GM21367 (cell line): ENCODE measurements around the gene TALDO1.

ENCODE experiments used
- ATAC-seq: cut with Tn5 transposase; IDR thresholded peaks from one replicate; pipeline ENCODE4 v1.9.1; 2021; ENCODE audit not compliant: unreplicated experiment

Gene TALDO1

DNA sequence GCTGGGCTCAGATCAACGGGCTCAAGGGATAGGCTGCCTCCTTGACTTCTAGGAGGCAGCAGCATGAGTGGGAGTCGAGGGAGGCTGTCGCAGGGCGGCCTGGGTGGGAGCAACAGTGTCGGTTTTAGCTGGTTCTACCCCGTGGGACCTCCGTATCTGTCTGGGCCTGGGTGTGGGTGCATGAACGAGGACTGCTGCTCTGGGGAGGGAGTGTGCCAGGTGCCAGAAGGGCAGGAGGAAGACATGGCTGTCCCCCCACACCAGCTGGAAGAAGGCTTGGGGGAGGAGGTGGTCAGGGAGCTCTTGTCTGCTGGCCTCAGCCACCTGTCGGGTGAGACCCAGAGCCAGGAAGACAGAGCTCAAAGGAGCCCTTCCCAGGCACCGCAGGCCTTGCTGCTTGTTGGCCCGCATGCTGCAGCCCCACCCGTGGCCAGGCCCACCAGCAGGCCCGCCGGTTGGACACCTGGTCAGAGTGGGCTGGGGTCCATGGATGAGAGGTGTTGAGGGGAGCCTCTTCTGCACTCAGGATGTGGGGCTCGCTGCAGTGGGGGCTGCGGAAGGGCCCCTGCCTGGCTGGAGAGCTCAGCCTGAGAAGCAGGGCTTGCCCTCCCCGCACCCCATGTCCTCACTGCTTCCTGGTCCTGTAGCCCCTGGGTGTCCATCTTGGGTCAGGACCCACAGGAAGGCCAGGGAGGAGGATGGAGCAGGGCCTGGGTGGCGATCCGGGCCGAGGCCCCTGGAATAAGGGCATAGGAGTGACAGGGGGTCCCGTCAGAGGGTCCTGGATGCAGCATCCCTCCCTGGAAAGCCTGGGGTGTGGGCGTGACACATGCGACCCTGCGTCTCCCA lies 39.2 kb downstream of the TALDO1 start:
- ATAC-seq, result no peak

DNA sequence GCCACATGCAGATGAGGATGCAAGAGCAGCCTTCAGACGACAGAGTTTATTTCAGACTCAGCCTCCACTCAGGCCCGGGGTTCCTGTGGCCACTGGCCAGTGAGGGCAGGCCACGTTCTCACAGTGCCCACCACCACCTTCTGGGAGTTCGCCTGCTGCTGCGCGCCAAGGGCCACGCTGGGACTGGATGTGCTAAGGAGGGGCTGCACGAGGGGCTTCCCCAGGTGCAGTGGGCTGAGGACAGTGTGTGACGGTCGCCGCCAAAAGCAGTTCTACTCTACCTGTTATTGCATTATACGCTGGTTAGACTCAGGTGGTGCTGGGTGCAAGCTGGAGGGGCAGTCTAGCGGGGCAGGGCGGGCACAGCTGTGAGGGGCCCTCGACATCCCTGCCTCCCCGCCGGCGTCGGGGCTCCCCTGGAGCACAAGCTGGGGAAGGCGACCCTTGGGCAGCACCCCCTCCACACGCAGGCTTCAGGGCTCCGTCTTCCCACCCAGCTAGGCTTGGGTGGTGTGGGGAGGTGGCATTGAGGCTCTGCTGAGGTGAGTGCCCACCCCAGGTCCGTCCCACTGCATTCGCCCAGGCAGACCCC lies 39.9 kb downstream of the TALDO1 start:
- no peak for ATAC-seq

GRCh38 chr11:788009-788640 lies 40.9 kb downstream of the TALDO1 start:
- no peak for ATAC-seq

- ATAC-seq, result no peak
Measured at GRCh38 chr11:788953-789940, 42.0 kb downstream of the TALDO1 start.

DNA sequence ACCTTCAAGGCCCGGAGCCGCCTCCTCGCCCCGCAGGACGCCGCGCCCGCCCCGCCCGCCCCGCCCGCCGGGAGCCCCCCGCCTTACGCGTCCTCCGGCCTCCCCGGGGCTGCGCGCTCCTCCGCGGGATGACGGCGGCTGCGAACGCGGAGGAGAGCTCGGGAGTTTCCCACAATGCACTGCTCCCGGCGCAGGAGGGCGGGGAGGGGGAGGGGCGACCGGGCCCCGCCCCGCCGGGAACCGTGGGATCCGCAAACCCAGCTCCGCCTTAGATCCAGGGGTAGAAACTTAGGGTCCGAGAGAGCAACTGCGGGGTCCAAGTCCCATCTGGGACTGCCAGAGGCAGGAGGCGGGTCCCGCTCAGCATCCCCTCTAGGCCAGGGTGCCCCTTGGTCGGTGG lies 42.7 kb downstream of the TALDO1 start, which contains the start of gene CEND1:
Gene CEND1, minus strand, starts transcription at position 148 of the 400 bp plus-strand sequence. CDS start 1,514 bp downstream, outside the sequence.
- no peak for ATAC-seq

DNA sequence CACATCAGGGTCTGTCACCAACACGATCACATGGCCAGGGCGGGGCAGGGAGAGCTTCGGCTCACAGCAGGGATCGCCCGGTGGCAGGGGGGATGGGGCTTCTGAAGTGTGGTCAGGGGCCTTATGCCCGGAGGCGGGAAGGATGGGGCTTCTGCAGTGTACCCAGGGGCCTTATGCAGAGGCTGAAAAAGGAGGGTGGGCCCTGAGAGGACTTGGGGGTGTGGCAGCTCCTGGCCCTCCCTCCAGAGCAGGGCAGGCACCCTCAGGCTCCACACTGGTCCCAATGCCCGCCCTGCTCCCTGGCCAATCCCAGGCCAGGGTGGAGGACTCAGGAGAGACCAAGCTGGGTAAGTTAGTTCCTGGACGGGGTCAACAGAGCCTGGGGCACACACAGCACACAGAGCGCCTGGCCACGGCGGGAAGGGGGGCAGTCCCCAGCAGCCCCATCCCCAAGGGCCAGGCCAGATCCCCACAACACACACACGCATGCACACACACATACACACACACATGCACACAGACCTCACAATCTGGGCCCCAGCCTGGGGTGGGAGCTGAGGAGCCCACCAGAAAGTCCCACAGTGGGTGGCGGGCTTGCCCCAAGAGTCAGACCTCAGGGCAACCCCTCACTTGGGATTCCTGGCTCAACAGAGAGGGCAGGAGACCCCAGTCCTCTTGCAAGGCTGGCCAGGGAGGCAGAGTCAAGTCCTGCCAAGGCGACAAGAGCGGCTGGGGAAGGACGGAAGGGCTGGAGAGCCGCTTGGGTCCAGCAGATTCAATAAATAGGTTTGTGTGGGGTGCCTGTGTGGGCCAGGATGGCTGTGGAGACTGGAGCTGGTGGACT lies 43.7 kb downstream of the TALDO1 start:
- no peak for ATAC-seq

DNA sequence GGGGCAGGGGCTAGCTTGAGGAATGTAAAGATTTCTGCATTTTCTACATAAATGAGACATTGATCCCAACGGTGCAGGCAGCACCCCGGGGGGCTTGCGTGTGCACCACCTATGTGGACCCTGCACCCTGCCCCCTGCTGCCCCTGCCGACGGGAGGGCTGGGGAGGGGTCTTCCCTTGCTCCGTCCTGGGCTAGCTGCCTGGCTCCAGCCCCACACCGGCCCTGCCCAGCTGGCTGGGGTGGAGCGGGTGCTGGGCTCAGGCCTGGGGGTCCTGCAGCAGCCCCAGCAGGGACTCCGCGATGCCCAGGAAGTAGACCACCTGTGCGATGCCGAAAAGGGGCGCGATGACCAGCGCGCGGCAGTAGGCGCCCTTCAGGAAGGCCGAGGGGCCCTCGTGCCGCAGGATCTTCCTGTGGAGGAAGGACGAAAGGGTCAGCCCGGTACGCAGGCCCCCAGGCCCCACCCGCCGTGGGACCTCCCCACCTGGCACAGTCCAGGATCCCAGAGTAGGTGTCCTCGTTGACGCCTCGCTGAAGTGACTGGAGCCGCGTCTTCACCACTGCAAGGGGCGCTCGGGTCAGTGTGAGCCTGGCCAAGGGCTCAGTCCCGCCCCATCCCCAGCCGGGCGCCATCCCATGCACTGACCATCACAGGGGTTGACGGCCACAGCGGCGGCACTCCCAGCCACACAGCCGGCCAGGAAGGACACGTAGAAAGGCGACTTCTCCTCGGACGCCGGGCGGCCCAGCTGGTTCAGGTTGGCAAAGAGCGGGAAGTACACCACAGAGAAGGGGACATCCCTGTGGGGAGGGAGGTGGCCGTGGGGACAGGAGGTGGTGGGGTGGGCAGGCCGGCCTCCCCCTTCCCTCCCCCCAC lies 44.6 kb downstream of the TALDO1 start:
- ATAC-seq, result no peak

DNA sequence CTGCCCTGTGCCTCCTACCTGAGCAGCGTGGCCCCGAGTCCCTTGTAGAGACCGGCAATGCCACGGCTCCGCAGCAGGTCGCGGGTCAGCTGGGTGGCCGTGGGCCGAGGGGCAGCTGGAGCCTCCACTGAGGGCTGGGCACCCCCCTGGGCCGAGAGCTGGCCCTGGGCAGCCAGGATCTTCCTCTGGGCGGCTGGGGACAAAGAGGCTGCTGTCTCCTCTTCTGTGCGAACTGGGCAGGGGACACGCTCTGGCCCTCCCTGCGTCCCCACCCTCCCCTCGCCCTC lies 45.2 kb downstream of the TALDO1 start:
- ATAC-seq, result no peak

DNA sequence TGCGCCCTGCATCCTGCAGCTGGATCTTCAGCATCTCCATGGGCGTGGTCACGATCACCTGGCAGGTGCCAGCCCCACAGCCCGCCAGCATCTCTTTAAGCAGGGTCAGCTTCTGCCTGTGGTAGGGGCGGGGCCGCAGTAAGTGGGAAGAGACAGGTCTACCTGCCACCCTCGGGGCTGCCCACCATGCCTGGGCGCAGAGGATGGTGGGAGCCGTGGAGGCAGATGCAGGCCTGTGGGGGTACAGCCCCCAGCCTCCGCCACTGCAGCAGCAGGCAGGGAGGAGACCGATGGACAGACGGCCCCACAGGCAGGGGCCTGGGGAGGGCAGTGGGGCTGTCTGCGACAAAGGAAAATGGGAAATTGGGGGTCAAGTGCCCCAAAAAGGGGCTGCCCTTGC lies 45.6 kb downstream of the TALDO1 start:
- ATAC-seq, result no peak

GRCh38 chr11:793556-793955 lies 46.3 kb downstream of the TALDO1 start:
- no peak for ATAC-seq

GRCh38 chr11:794013-794765 lies 46.9 kb downstream of the TALDO1 start:
- no peak for ATAC-seq

DNA sequence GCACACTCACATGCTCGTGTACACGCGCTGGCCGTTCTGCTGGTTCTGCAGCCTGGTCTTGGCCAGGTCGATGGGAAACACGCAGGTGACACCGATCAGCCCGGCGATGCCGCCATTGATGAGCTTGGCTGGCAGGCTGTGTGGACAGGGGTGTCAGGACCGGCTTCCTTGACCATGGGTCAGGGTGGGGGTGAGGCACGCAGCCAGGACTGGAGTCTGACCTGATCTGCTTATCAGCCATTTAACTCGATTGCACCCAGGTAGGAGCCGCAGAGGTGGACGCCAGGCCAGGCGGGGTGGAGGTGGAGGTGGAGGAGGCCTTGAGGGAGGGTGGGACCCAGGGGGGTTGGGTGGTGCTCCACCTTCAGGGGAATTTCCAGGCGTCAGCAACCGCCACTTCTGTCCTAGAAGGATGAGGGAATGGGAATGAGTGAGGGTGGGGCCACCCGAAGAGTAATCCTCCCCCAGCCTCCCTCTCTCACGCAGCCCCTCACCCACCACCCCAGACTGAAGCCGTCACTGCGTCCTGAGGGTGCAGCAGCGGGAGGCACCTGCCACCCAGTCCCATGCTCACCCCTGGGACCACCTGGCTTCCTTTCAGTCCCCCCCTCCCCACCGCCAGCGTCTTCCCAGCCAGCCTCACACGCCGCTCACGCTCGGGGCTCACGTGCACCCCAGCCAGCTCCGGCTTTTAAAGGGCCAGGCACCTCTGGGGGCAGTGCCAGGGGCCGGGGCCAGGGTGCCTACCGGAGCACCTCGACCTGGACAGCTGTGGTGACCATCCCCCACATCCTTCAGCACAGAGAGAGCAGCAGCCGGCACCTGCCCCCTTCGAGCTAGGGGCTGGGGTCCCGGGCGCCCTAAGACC lies 47.7 kb downstream of the TALDO1 start:
- no peak for ATAC-seq

DNA sequence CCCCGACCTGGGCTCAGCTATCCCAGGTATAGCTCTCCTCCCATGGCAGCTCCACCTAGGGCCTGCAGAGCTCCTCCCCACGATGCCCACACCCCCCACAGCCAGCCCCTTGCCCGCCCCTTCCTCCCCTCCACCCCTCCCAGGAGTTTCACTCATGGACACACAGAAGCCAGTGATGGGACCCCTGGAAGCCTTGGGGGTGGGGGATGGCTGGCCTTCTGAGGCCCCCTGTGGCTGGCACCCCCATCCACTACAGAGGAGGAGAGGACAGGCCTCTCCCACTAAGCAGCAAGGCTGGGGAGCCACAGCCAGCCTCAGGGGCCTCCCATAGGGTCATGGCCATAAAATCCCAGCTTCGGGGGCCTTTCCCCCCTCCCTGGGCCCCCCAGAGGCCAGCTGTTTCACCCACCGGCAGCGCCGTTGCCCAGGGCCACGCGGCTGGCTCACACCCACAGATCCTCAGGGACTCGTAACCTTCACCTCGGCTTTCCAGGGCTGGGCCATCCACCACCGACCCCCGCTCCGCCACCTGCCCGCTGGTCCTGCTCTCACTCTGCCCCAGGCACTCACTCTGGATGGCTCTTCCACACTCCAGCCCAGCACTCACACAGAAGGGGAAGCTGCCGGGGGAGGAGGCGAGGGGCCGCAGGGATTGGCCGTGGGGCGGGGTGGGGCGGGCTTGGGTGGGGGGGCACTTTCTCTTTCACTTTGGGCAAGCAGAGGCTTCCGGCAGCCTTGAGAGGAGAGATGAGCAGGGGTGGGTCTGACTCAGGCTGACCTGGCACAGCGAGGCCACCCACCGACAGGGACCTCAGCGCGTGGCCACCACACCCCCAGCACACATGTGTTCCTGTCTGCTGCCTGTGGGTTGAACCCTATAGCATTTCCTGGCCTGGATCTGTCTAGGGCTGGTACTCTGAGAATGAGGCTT lies 48.6 kb downstream of the TALDO1 start:
- no peak for ATAC-seq

DNA sequence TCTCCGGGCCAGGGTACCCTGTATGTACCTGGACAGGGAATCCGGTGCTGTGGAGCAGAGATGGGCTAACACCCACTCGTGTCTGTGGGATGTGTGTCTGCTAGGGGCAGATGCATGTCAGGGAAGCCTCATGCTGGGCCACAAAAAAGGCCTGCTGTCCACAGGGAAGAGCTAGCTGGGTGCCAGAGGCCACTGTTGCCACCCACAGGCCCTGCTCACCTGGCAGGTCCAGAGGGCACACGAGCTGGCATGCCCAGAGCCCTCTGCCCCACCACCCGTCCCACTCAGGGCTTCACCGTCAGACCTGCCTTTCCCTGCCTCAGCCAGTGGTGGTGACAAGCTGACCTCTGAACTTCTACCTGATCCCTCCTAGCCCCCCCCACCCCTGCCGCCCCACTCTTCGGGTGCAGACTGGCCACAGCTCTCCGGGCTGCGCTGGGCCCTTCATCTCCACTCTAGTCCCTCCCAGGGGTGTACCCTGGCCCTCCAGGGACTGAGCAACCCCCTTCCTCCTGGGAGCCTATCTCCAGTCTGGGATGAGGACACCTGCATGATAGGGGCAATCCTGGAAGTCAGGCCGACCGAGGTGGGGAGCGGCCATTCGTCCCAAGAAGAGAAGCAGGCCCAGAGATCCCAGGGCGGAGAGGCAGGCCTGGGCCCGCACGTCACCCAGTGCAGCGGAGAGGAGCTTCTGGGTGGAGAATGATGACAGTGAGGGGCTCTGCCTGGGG lies 49.5 kb downstream of the TALDO1 start:
- ATAC-seq, result no peak

DNA sequence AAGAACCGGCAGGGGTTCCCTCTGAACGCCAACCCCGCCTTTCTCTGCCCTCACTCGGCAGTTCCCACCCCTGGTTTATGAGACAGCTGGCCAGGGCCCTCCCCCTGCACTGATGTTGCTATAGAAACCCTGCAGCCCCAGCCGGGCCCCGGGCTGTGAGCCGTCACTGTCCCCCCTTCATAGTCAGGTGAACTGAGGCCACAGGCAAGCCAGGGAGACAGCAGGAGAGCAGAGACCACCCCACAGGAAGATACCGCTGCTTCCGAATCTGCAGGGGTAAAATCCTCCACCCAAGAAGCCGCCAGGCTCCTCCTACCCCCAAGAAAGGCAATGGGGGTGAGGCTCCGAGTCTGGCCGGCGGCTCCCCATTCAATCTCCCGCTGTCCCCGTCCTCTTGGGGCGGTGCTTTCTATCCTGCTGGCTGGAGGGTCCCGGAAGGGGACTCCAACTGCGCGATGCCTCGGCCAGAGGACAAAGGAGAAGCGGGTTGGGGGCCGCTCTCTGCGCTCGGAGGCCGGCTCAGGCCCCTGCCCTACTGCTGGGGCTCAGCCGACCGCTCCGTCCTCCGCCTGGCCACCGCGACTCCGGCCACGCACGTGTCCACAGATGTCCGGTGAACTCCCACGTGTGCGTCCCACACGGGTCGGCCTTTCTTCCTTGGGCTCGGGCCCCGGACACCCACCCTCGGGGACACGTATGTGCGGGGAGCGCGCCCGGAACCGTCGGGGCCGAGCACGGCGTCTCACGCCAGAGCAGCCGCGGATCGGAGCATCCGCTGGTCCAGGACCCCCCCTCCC lies 50.2 kb downstream of the TALDO1 start:
- ATAC-seq, result peak; percentile 26
